Muscle of arm (tissue), 12 donors: Measurements from ENCODE around the gene RFX5. TPM values are rescaled to one million over a fixed set of nuclear protein-coding genes. Genes with fewer than 3 reads are reported as not detected.

ENCODE experiments used
- polyA plus RNA-seq, 12 donors: library from polyadenylated mRNA; unstranded; fragments of 120-200 nt; gene quantifications; one replicate each; pipeline ENCODE4 v1.2.1, GENCODE V29; 2013; ENCODE audit not compliant: insufficient read length in 12 of 12

RFX5 gene
- polyA plus RNA-seq, 12 donors, result 19.0 to 33.3 (median 23.9) TPM; not detected in 1

Other genes with a start within 250 kb of the RFX5 start
- gene SEMA6C, start 200.6 kb downstream of the RFX5 start, polyA plus RNA-seq, result 100 to 1,000 TPM in 3 of 12 donors, 10 to 100 TPM in 8, not detected in 1; 46.0 to 132 (median 78.0) TPM
- 1 to 10 TPM in 10 of 12 donors, not detected in 2; 1.1 to 4.5 (median 1.8) TPM for gene TNFAIP8L2, start 190.6 kb downstream of the RFX5 start, polyA plus RNA-seq
- 10 to 100 TPM in 10 of 12 donors, not detected in 2; 10.5 to 13.8 (median 12.0) TPM for gene LYSMD1, start 181.3 kb downstream of the RFX5 start, polyA plus RNA-seq
- gene SCNM1, start 181.1 kb downstream of the RFX5 start, polyA plus RNA-seq, result 10 to 100 TPM in 11 of 12 donors, not detected in 1; 23.1 to 54.8 (median 39.1) TPM
- gene TMOD4, start 171.3 kb downstream of the RFX5 start, polyA plus RNA-seq, result 10 to 100 TPM in 9 of 12 donors, 1 to 10 TPM in 1, not detected in 2; 9.8 to 62.2 (median 37.7) TPM
- gene VPS72, start 157.1 kb downstream of the RFX5 start, polyA plus RNA-seq, result 10 to 100 TPM in 11 of 12 donors, not detected in 1; 24.7 to 53.6 (median 45.3) TPM
- 10 to 100 TPM in 11 of 12 donors, not detected in 1; 31.0 to 72.1 (median 45.1) TPM for gene PIP5K1A, start 148.7 kb downstream of the RFX5 start, polyA plus RNA-seq
- gene PSMD4, start 92.5 kb downstream of the RFX5 start, polyA plus RNA-seq, result 100 to 1,000 TPM in 10 of 12 donors, 10 to 100 TPM in 1, not detected in 1; 69.6 to 122 (median 110) TPM
- gene ZNF687, start 65.0 kb downstream of the RFX5 start, polyA plus RNA-seq, result 10 to 100 TPM in 10 of 12 donors, 1 to 10 TPM in 1, not detected in 1; 9.9 to 27.0 (median 12.3) TPM
- 10 to 100 TPM in 11 of 12 donors, not detected in 1; 40.5 to 65.1 (median 50.5) TPM for gene PI4KB, start 19.8 kb downstream of the RFX5 start, polyA plus RNA-seq
- 10 to 100 TPM in 11 of 12 donors, not detected in 1; 22.5 to 42.9 (median 28.8) TPM for gene SELENBP1, start 25.5 kb upstream of the RFX5 start, polyA plus RNA-seq
- 100 to 1,000 TPM in 10 of 12 donors, 10 to 100 TPM in 1, not detected in 1; 94.7 to 173 (median 159) TPM for gene PSMB4, start 52.3 kb upstream of the RFX5 start, polyA plus RNA-seq
- 100 to 1,000 TPM in 1 of 12 donors, 10 to 100 TPM in 10, not detected in 1; 49.0 to 118 (median 64.5) TPM for gene POGZ, start 112.2 kb upstream of the RFX5 start, polyA plus RNA-seq
- 10 to 100 TPM in 1 of 12 donors, 1 to 10 TPM in 4, under 1 TPM in 6, not detected in 1; 0.71 to 14.9 (median 0.94) TPM for gene CGN, start 164.1 kb upstream of the RFX5 start, polyA plus RNA-seq
- 10 to 100 TPM in 4 of 12 donors, 1 to 10 TPM in 7, not detected in 1; 7.1 to 22.2 (median 9.0) TPM for gene TUFT1, start 193.1 kb upstream of the RFX5 start, polyA plus RNA-seq